HG02973 (cell line): ENCODE data around the gene CFAP61.
"Not testable (repeated sequence)": the region's sequence is repeated elsewhere in the genome, so short reads cannot be mapped to it uniquely, and the experiment has no call there.

ENCODE experiments used
- ATAC-seq: cut with Tn5 transposase; IDR thresholded peaks from one replicate; pipeline ENCODE4 v1.9.1; 2021; ENCODE audit warnings: moderate library complexity; ENCODE audit not compliant: unreplicated experiment

Gene CFAP61

DNA sequence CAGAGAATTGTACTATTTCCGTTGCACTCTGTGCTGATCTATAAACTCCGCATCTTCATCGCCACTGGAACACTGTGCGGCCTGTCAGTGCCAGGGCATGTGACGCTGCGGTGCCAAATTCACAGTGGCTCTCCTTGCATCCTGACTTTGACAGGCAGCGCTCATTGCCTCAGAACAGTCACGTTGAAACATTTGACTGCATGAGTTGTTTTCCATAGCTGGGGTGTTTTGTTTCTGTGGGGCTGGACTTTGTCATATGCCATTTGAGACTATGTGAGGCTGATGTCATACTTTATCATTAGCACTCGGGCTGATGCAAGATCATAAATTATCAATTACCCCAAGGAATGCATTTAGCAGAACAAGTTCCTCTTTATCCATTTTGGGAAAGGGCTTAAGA lies 32.7 kb downstream of the CFAP61 start:
- ATAC-seq, result no peak

GRCh38 chr20:20085812-20086211 lies 33.5 kb downstream of the CFAP61 start:
- ATAC-seq, result no peak

GRCh38 chr20:20089018-20089417 lies 36.7 kb downstream of the CFAP61 start:
- no peak for ATAC-seq

GRCh38 chr20:20089939-20090338 lies 37.6 kb downstream of the CFAP61 start:
- ATAC-seq, result no peak

GRCh38 chr20:20092827-20093226 lies 40.5 kb downstream of the CFAP61 start:
- ATAC-seq, result no peak

- no peak for ATAC-seq
Observed at GRCh38 chr20:20094410-20094809, 42.1 kb downstream of the CFAP61 start.

DNA sequence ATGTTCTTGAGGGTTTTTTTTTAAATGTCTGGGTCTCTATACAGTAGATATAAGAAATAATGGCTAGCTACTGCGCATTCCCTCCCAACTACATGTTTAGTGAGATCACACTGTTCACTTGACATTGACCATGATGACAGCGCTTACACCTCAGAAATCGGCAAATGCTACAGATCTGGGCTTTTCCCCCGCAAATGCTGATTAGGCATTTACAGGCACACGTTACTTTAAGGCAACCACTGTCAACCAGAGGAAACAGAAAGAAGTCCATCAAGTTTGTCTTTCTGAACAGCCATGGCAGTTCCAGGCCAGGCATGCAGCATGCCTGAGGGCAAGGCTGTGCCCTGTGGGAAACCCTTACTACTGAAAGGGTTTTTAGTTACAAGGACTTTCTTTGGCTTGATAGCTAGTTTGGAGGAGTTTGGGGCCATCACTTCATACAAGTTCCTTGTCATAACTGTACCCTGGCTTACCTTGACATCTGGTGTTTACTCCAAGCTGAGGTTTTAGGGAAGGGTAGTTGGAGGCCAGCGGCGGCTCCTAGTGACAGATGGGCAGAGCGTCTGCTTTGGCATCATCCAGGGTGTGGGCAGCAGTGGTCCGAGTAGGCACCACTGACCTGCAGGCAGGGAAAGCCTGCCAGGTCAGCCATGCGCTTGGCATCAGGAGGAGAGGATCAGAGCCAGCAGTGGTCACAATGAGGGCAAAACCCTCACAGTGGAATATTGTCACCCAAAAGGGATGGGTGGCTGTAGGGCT lies 43.0 kb downstream of the CFAP61 start:
- ATAC-seq, result no peak

- no peak for ATAC-seq
Observed at GRCh38 chr20:20096421-20096820, 44.1 kb downstream of the CFAP61 start.

DNA sequence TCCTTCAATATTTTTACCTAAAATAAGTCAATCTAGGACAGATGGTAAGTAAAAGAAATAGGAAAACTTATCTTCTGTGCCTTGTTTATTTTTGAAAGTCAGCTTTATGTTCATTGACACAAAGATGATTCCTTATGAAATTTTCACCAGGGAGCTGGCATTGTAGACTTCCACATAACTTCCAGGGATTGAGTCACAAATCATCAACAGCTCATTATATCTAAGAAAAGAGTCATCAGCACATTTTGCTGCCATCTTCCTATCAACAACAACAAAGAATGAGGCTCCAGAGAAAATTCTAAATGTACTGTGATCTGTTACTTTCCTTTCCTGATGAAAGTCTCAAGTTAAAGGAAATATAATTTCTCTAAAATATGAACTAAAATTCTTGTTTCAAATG lies 48.5 kb downstream of the CFAP61 start:
- no peak for ATAC-seq

DNA sequence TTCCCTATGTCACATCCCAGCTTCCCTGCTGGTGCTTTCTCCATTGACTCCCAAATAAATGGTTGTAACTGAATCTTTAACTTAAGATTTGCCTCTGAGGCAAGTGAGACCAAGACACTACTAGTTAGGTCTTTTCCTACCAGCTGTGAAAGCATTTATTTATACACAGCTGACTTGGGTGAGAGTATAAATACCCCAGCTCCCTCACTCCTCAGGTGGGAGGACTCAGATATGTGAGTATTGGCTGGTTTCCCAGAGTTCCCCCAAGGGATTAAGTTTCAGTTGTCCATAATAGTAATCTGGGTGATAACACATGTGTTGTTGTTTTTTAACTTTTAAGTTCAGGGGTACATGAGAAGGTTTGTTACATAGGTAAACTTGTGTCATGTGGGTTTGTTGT lies 49.8 kb downstream of the CFAP61 start:
- no peak for ATAC-seq

GRCh38 chr20:20102716-20103258 lies 50.5 kb downstream of the CFAP61 start:
- no peak for ATAC-seq

DNA sequence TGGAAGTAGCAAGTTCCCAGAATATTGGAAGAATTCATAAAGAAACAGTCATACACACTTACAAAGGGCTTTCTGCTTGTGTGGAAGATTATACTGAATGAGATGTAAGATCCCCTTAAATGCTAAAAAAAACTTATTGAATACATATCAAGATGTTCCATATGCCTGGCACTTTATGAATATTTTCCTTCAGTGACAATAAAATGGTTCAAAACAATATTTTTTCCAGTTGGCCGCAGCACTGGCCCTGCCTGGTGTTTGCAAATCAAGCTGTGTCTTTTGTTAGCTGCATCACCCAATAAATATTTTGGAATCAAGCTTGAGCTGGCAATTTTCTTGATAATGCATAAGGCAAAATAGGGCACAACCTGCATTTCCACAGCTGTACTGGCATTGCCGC lies 51.2 kb downstream of the CFAP61 start:
- no peak for ATAC-seq

DNA sequence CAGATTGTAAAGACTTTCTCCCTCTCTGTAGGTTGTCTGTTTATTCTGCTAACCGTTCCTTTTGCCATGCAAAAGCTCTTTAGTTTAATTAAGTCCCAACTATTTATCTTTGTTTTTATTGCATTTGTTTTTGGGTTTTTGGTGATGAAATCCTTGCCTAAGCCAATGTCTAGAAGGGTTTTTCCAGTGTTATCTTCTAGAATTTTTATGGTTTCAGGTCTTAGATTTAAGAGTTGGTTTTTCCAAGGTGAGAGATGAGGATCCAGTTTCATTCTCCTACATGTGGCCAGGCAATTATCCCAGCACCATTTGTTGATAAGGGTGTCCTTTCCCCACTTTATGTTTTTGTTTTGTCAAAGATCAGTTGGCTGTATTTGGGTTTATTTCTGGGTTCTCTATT lies 70.9 kb downstream of the CFAP61 start:
- not testable (repeated sequence) for ATAC-seq

- no peak for ATAC-seq
Observed at GRCh38 chr20:20130399-20130798, 78.1 kb downstream of the CFAP61 start.

DNA sequence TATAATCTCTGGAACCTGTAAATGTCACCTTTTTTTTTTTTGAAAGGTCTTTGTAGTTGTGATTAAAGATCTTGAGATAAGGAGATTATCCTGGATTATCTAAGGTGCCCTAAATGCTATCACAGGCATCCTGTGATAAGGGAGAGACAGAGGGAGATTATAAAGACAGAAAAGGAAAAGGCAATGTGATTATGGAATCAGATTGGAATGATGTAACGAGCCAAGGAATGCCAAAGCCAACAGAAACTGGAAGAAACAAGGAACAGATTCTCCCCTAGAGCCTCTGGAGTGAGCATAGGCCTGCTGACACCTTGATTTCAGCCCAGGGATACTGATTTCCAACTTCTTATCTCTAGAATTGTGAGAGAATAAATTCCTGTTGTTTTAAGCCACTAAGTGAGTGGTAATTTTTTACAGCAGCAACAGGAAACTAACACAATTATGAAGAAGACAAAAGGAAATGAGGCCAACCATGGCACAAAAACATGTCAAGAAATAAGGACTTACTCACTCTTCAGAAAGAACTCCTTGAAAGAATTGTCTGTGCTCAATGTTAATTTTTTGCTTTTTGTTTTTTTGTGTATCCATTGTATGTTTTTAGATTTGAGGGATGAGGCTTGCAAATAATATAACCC lies 82.7 kb downstream of the CFAP61 start:
- no peak for ATAC-seq

DNA sequence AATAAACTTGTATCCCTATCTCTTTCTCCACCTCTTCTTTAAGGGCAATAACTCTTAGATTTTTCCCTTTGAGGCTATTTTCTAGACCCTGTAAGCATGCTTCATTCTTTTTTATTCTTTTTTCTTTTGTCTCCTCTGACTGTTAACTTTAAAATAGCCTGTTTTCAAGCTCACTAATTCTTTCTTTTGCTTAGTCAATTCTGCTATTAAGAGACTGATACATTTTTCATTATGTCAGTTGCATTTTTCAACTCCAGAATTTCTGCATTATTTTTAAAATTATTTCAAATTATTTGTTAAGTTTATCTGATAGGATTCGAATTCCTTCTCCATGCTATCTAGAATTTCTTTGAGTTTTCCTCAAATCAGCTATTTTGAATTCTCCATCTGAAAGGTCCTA lies 84.0 kb downstream of the CFAP61 start:
- no peak for ATAC-seq

- no peak for ATAC-seq
Observed at GRCh38 chr20:20137851-20138250, 85.5 kb downstream of the CFAP61 start.

DNA sequence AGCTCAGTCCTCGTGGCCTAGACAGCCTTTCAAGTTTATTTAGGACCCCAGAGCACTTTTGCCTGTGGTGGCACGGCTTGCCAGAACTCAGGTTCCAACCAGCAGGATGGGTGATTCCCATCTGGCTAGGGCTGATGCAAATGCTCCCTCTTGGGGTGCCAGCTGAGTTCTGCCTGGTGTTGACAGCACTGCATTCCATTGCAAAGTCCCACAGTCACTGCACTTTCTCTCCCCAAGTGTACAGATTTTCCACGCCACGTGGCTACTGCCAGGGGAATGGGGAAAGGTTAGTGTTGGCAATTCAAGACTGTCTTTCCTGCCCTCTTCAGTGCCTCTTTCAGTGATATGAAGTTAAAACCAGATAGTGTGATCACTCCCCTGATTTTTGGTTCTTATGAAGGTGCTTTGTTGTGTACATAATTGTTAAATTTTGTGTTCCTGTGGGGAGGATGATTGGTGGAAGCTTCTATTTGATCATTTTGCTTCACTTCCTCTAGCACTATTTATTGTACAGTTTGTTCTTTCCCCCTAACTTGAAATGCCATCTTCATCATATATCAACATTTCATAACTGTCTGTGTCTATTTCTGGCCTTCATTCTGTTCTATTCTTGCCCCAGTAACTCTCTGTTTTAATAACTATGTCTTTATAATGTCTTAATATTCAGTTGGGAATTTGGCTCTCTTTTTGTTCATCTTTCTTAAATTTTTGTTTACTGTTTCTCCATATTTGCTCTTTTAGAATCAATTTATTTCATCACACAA lies 86.2 kb downstream of the CFAP61 start:
- no peak for ATAC-seq

DNA sequence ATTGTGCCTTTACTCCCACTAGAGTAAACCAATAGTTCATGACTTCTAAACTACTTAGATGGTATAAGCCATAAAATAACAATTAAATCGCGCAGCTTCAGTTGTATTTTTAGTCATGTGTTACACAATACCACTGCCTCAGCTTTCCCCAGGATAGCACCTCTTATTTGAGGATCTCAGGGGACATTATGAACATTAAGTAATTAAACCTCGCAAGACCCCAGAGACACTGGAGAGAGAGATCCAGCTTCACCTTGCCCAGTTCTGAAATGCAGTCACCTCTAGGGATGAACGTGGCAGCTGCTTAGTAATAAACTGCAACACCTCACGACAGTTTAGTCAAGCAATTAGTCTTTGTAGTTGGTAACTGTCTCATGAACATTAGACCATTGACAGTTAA lies 87.1 kb downstream of the CFAP61 start:
- ATAC-seq, result no peak

- no peak for ATAC-seq
Observed at GRCh38 chr20:20143165-20143564, 90.8 kb downstream of the CFAP61 start.

GRCh38 chr20:20143646-20144045 lies 91.3 kb downstream of the CFAP61 start:
- no peak for ATAC-seq

- no peak for ATAC-seq
Observed at GRCh38 chr20:20148779-20149178, 96.4 kb downstream of the CFAP61 start.
